PFSK-1 (cell line): ENCODE results near the gene P4HB.

Experiments
- FOXP2 ChIP-seq: optimal IDR thresholded peaks from 2 replicates; pipeline ENCODE3; 2011; ENCODE audit warnings: borderline replicate concordance, control low read depth, inconsistent platforms; ENCODE audit not compliant: insufficient read depth; ENCODE audit errors: extremely low read length, extremely low read depth
- POLR2AphosphoS5 ChIP-seq: IDR thresholded peaks from 2 replicates; pipeline ENCODE4 v1.6.1; 2012; ENCODE audit warnings: low read depth, mild to moderate bottlenecking, control low read depth, low read length, moderate library complexity
- SIN3A ChIP-seq: IDR thresholded peaks from 2 replicates; pipeline ENCODE4 v1.6.1; 2012; ENCODE audit warnings: mild to moderate bottlenecking, low read length, moderate library complexity, borderline replicate concordance; ENCODE audit not compliant: insufficient read depth
- TAF1 ChIP-seq: IDR thresholded peaks from 2 replicates; pipeline ENCODE4 v1.6.1; 2012; ENCODE audit warnings: low read length, control low read depth, borderline replicate concordance; ENCODE audit not compliant: insufficient read depth
- TF ChIP-seq, protein P1 (sequence below), 2 experiments: IDR thresholded peaks; 2 replicates each; pipeline versions ENCODE4 v1.6.1 to v1.8.0; 2011 to 2012; ENCODE audit warnings: low read depth in 2 of 2, low read length in 2 of 2, control low read depth in 1 of 2, inconsistent platforms in 1 of 2, mild to moderate bottlenecking in 1 of 2, moderate library complexity in 1 of 2; ENCODE audit not compliant: insufficient read depth in 1 of 2

The P4HB gene

GRCh38 chr17:81884968-81885367, 24.6 kb upstream of the P4HB start:
- TF ChIP-seq SIN3A (no peak), POLR2AphosphoS5 (no peak)

DNA sequence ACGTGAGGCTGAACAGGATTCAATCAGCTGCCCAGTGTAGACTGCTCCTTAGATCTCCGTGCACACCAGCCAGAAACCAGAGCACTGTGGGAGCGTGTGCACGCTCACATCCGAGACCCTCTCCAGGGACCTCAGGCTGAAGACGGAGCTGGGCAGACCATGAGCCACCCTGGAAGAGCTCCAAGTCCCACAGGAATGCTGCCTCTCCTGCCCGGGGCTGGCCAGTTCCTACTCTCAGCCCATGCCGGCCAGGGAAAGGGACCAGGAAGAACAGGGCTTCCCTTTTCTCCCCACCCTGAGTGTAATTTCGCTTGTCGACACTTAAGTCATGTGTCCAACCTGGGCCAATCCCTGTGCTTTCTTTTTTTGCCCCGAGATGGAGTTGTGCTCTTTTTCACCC, 24.2 kb upstream of the P4HB start:
- TF ChIP-seq TAF1: no peak
- TF ChIP-seq, protein P1, sequence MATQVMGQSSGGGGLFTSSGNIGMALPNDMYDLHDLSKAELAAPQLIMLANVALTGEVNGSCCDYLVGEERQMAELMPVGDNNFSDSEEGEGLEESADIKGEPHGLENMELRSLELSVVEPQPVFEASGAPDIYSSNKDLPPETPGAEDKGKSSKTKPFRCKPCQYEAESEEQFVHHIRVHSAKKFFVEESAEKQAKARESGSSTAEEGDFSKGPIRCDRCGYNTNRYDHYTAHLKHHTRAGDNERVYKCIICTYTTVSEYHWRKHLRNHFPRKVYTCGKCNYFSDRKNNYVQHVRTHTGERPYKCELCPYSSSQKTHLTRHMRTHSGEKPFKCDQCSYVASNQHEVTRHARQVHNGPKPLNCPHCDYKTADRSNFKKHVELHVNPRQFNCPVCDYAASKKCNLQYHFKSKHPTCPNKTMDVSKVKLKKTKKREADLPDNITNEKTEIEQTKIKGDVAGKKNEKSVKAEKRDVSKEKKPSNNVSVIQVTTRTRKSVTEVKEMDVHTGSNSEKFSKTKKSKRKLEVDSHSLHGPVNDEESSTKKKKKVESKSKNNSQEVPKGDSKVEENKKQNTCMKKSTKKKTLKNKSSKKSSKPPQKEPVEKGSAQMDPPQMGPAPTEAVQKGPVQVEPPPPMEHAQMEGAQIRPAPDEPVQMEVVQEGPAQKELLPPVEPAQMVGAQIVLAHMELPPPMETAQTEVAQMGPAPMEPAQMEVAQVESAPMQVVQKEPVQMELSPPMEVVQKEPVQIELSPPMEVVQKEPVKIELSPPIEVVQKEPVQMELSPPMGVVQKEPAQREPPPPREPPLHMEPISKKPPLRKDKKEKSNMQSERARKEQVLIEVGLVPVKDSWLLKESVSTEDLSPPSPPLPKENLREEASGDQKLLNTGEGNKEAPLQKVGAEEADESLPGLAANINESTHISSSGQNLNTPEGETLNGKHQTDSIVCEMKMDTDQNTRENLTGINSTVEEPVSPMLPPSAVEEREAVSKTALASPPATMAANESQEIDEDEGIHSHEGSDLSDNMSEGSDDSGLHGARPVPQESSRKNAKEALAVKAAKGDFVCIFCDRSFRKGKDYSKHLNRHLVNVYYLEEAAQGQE (IDR thresholded peaks at IDR 0.05; ENCODE audit: insufficient read depth in 1 of 2, low read depth in 2 of 2, low read length in 2 of 2): no peak
- TF ChIP-seq POLR2AphosphoS5: no peak
- no peak for TF ChIP-seq SIN3A
- no peak for TF ChIP-seq FOXP2

DNA sequence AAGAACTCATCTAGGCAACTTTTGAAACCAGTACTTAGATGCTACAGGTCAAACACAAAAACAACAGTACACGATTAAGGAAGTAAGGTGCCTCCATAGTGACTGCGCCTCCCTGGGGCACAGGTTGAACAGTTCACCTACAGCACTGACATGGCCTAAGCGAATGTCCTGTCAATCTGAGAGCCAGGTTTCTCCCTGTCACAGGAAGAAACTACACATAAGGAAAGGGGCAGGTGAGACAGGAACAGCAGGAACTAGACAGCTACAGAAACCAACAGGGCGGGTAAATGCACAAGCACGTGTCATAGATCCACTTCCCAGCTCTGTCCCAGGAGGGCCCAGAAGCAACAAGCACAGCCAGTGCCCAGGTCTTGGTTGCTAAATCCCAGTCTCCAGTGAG, 18.8 kb upstream of the P4HB start:
- no peak for TF ChIP-seq TAF1

DNA sequence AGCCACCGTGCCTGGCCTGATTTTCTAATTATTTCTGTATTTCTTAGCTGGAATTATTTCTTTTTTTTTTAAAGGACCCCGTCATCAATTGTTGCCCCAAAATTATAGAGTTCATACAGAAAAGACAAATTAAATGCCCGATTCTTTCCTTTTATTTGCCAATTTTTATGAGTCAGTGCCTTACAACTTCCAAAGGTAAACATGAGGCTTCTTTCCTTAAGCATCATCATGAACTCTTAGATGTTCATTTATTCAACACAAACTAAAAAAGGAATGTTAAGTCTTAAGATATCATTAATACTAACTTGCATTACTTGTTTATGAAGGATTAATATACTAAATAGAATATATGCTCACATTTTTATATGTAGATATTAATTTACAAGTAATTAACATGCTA, 18.0 kb upstream of the P4HB start:
- TF ChIP-seq TAF1 (no peak), SIN3A (no peak), FOXP2 (no peak), POLR2AphosphoS5 (no peak)
- TF ChIP-seq, protein P1 (IDR thresholded peaks at IDR 0.05; ENCODE audit: insufficient read depth in 1 of 2, low read depth in 2 of 2, low read length in 2 of 2): no peak

DNA sequence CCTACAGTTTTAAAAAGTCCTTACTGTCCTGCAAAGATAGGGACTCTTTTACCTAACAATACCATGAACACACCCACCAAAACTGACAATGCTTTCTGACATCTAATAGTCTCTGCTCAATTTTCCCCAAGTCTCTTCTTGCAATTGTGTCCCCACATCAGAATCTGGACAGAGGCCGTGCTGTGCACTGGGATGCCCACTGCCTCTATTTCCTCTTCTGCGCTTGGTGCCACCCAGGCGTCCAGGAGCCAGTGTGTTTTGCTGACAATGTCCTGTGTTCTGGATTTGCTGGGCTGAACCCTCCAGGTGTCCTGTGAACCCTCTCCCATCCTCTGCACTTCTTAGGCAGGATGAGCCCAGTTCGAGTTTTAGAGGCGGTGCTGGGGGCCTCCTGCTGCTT, 17.2 kb upstream of the P4HB start:
- TF ChIP-seq, protein P1 (IDR thresholded peaks at IDR 0.05; ENCODE audit: insufficient read depth in 1 of 2, low read depth in 2 of 2, low read length in 2 of 2): no peak
- TF ChIP-seq TAF1: no peak
- TF ChIP-seq FOXP2: no peak
- TF ChIP-seq POLR2AphosphoS5: no peak

GRCh38 chr17:81871387-81872230, 11.3 kb upstream of the P4HB start:
- TF ChIP-seq FOXP2 (no peak), POLR2AphosphoS5 (peak; percentile 16; the same call in 1 of the 2 replicates)
- TF ChIP-seq, protein P1 (IDR thresholded peaks at IDR 0.05; ENCODE audit: insufficient read depth in 1 of 2, low read depth in 2 of 2, low read length in 2 of 2): peak in 1 of 2 experiments; percentile 46; a peak in 1 of 4 replicates
